ENCODE measurements around the gene VSNL1.

Gene VSNL1

GRCh38 chr2:17540093-17540812 lies at the start of gene VSNL1:
VSNL1 (plus strand) TSS chr2:17540696; CDS start chr2:17592075, 51,379 bp downstream.
- TF ChIP-seq CTCF (IDR thresholded peaks at IDR 0.05; ENCODE audit: low read depth, low read length), result no peak
- peak within 1 kb of the TSS; percentile 53 for H3K4me3 ChIP-seq (ENCODE audit: low read depth, low read length)

- TF ChIP-seq CTCF (IDR thresholded peaks at IDR 0.05; ENCODE audit: low read depth, low read length), result no peak
- no peak overlapping the region for H3K4me3 ChIP-seq (ENCODE audit: low read depth, low read length)
Measured at GRCh38 chr2:17495590-17495989, 44.9 kb upstream of the VSNL1 start.

GRCh38 chr2:17497718-17498117 lies 42.8 kb upstream of the VSNL1 start:
- no peak for TF ChIP-seq CTCF (IDR thresholded peaks at IDR 0.05; ENCODE audit: low read depth, low read length)
- H3K4me3 ChIP-seq (ENCODE audit: low read depth, low read length), result no peak overlapping the region

- no peak for TF ChIP-seq CTCF (IDR thresholded peaks at IDR 0.05; ENCODE audit: low read depth, low read length)
- H3K4me3 ChIP-seq (ENCODE audit: low read depth, low read length), result no peak overlapping the region
Measured at GRCh38 chr2:17506736-17507616, 33.5 kb upstream of the VSNL1 start.

GRCh38 chr2:17515652-17516051 lies 24.8 kb upstream of the VSNL1 start:
- no peak overlapping the region for H3K4me3 ChIP-seq (ENCODE audit: low read depth, low read length)
- no peak for TF ChIP-seq CTCF (IDR thresholded peaks at IDR 0.05; ENCODE audit: low read depth, low read length)

GRCh38 chr2:17517481-17518211 lies 22.9 kb upstream of the VSNL1 start:
- H3K4me3 ChIP-seq (ENCODE audit: low read depth, low read length), result peak overlapping the region; percentile 47
- TF ChIP-seq CTCF (IDR thresholded peaks at IDR 0.05; ENCODE audit: low read depth, low read length), result no peak
